Measurements from ENCODE around the gene TGM2. TPM values are rescaled to one million over a fixed set of nuclear protein-coding genes. Genes with fewer than 3 reads are reported as not detected.
A peak's percentile ranks its signal among the peaks of the same experiment; 100 is the strongest.

The TGM2 gene
- polyA plus RNA-seq, 2 of the 4 experiments (the other 2 are of a cell fraction): 173 to 441 TPM

DNA sequence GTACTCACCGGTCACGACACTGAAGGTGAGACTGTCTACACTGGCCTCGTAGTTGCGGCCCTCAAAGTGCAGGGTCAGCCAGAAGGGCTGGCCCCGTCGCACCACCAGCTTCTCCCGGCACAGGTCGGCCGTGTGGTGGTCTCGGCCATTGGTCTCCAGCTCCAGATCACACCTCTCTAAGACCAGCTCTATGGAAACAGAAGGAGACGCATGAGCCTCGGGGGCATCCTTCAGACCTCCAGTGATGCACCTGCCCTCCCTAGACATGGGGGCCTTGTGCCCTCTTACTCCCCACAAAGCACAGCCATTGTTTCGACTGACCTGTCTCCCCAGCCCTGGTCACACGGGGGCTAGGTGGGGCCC, 3.7 kb downstream of the TGM2 start:
- peaks cover 84% of the 10 kb centered on the region for H3K4me1 ChIP-seq
- ChIA-PET CTCF (interaction anchor here (0.5 to 32.6 kb wide), 9 partner anchors 11 to 259 kb away, joined by 3 to 818 read pairs (median 7); partner anchors contain the start of gene VSTM2L), POLR2A (interaction anchor here (0.9 kb wide), 1 partner anchor 18 kb away, joined by 3 read pairs; no protein-coding TSS in a partner anchor)
- FAIRE-seq: no peak
- H3K4me2 ChIP-seq: peak overlapping the region; percentile 84; the same call in 2 of the 3 replicates
- WGBS (ENCODE audit: missing lambda C conversion rate): 96% methylated on average over 14 of the region's 14 CpGs
- ATAC-seq: no peak
- TF ChIP-seq HEYL (CRISPR knock-in tag; IDR thresholded peaks at IDR 0.05) (no peak), MYC (IDR thresholded peaks at IDR 0.05; ENCODE audit: borderline replicate concordance, low read length) (no peak), HOXB13 (CRISPR knock-in tag; IDR thresholded peaks at IDR 0.05; ENCODE audit: low read depth) (no peak), ZSCAN20 (CRISPR knock-in tag; IDR thresholded peaks at IDR 0.05) (no peak), CHD2 (IDR thresholded peaks at IDR 0.05; ENCODE audit: low read length, partially characterized antibody) (no peak), BHLHE40 (IDR thresholded peaks at IDR 0.05; ENCODE audit: low read depth, low read length) (no peak), CHD4 (IDR thresholded peaks at IDR 0.05; ENCODE audit: borderline replicate concordance) (no peak)
- TF ChIP-seq, protein P1, sequence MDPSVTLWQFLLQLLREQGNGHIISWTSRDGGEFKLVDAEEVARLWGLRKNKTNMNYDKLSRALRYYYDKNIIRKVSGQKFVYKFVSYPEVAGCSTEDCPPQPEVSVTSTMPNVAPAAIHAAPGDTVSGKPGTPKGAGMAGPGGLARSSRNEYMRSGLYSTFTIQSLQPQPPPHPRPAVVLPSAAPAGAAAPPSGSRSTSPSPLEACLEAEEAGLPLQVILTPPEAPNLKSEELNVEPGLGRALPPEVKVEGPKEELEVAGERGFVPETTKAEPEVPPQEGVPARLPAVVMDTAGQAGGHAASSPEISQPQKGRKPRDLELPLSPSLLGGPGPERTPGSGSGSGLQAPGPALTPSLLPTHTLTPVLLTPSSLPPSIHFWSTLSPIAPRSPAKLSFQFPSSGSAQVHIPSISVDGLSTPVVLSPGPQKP (IDR thresholded peaks at IDR 0.05; ENCODE audit: low read depth, low read length): no peak
- TF ChIP-seq, protein P2, sequence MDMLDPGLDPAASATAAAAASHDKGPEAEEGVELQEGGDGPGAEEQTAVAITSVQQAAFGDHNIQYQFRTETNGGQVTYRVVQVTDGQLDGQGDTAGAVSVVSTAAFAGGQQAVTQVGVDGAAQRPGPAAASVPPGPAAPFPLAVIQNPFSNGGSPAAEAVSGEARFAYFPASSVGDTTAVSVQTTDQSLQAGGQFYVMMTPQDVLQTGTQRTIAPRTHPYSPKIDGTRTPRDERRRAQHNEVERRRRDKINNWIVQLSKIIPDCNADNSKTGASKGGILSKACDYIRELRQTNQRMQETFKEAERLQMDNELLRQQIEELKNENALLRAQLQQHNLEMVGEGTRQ (IDR thresholded peaks at IDR 0.05): no peak
- TF ChIP-seq, protein P3, sequence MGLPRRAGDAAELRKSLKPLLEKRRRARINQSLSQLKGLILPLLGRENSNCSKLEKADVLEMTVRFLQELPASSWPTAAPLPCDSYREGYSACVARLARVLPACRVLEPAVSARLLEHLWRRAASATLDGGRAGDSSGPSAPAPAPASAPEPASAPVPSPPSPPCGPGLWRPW (IDR thresholded peaks at IDR 0.05): no peak
- TF ChIP-seq, protein P4, sequence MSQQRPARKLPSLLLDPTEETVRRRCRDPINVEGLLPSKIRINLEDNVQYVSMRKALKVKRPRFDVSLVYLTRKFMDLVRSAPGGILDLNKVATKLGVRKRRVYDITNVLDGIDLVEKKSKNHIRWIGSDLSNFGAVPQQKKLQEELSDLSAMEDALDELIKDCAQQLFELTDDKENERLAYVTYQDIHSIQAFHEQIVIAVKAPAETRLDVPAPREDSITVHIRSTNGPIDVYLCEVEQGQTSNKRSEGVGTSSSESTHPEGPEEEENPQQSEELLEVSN (IDR thresholded peaks at IDR 0.05; ENCODE audit: borderline replicate concordance, low read depth): no peak
- TF ChIP-seq, protein P5, sequence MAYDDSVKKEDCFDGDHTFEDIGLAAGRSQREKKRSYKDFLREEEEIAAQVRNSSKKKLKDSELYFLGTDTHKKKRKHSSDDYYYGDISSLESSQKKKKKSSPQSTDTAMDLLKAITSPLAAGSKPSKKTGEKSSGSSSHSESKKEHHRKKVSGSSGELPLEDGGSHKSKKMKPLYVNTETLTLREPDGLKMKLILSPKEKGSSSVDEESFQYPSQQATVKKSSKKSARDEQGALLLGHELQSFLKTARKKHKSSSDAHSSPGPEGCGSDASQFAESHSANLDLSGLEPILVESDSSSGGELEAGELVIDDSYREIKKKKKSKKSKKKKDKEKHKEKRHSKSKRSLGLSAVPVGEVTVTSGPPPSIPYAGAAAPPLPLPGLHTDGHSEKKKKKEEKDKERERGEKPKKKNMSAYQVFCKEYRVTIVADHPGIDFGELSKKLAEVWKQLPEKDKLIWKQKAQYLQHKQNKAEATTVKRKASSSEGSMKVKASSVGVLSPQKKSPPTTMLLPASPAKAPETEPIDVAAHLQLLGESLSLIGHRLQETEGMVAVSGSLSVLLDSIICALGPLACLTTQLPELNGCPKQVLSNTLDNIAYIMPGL (CRISPR knock-in tag; IDR thresholded peaks at IDR 0.05; ENCODE audit: borderline replicate concordance): no peak
- DNase-seq (ENCODE audit: low read depth in 1 of 2, low spot score in 1 of 2): no peak
- H3K27ac ChIP-seq: peak overlapping the region in 1 of 2 experiments; percentile 87; a peak in 4 of 6 replicates
- H3K4me3 ChIP-seq: no peak overlapping the region
- H3K9me3 ChIP-seq: no peaks in the 10 kb centered on the region

DNA sequence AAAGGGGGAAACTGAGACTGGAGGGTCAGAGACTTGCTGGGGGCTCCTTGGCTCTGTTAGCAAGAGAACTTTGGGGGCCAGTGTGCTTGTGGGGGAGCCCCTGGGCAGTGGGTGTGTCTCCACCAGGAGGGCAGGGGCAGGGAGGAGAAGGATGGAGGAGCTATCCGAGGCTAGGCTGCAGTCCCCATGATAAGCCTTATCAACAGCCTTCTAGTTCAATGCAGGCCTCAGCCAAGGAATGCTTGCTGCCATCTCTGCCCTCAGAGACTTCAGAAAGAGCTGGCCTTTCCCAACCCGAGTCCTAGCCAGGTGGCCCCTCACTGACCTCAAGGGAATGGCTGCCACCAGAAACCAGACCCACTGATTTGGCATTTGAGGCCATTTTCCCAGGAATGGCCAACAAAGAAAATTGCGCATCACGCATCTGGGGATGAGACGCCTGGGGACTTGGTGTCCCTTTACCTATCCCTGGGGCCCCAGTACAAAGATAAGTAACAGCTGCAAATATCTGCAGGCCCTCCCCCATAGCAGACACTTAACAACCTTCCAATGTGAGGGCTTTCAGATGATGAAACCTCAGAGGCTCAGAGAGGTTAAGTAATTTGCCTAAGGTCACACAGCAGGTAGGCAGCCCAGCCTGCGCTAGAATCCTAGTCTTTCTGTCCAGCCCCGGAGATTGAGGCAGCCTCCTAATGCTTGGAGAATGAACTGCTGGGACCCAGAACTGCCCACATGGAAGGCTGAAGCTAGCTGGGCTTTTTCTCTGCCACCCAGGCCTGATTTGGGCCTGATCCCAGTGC, 4.9 kb downstream of the TGM2 start:
- 88% methylated on average over 7 of the region's 7 CpGs for WGBS (ENCODE audit: missing lambda C conversion rate)
- Histone ChIP-seq H3K27ac (peak overlapping the region; percentile 20 to 87; a peak in 3 of 6 replicates), H3K4me1 (peaks cover 76% of the 10 kb centered on the region), H3K9me3 (no peaks in the 10 kb centered on the region), H3K4me2 (peak overlapping the region; percentile 84), H3K4me3 (no peak overlapping the region)
- ChIA-PET POLR2A (interaction anchor here (0.9 kb wide), 1 partner anchor 8 kb away, joined by 3 read pairs; no protein-coding TSS in a partner anchor), CTCF (interaction anchor here (1.5 to 32.6 kb wide), 8 partner anchors 10 to 258 kb away, joined by 4 to 818 read pairs (median 10); partner anchors contain the start of gene VSTM2L)
- DNase-seq (ENCODE audit: low read depth in 1 of 2, low spot score in 1 of 2) (no peak), ATAC-seq (no peak), FAIRE-seq (no peak)
- TF ChIP-seq, protein P1 (IDR thresholded peaks at IDR 0.05; ENCODE audit: low read depth, low read length): no peak
- no peak for TF ChIP-seq NFE2L2 (conservative IDR thresholded peaks at IDR 0.05; ENCODE audit: low read length)
- TF ChIP-seq CEBPB (IDR thresholded peaks at IDR 0.05): no peak
- TF ChIP-seq, protein P6, sequence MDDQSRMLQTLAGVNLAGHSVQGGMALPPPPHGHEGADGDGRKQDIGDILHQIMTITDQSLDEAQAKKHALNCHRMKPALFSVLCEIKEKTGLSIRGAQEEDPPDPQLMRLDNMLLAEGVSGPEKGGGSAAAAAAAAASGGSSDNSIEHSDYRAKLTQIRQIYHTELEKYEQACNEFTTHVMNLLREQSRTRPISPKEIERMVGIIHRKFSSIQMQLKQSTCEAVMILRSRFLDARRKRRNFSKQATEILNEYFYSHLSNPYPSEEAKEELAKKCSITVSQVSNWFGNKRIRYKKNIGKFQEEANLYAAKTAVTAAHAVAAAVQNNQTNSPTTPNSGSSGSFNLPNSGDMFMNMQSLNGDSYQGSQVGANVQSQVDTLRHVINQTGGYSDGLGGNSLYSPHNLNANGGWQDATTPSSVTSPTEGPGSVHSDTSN (IDR thresholded peaks at IDR 0.05): no peak
- TF ChIP-seq ZC3H11A (IDR thresholded peaks at IDR 0.05): no peak
- TF ChIP-seq ZNF302 (CRISPR knock-in tag; IDR thresholded peaks at IDR 0.05): no peak
- no peak for TF ChIP-seq HOXB13 (CRISPR knock-in tag; IDR thresholded peaks at IDR 0.05; ENCODE audit: low read depth)
- no peak for TF ChIP-seq SMC3 (IDR thresholded peaks at IDR 0.05)
- 0 out of 2 replicates have a peak, but pooled peaks have one; percentile 48 for TF ChIP-seq KDM1A (IDR thresholded peaks at IDR 0.05; ENCODE audit: low read depth)
- peak; percentile 82 for TF ChIP-seq ZFP36 (IDR thresholded peaks at IDR 0.05; ENCODE audit: borderline replicate concordance, partially characterized antibody)
- TF ChIP-seq JUN (IDR thresholded peaks at IDR 0.05): 0 out of 5 replicates have a peak, but pooled peaks have one; percentile 5 to 35
